Adrenal gland (tissue), 12 donors: ENCODE results near the gene PRICKLE1. TPM values are rescaled to one million over a fixed set of nuclear protein-coding genes. Genes with fewer than 3 reads are reported as not detected.

Source experiments
- DNase-seq, 7 donors: peaks; one replicate each; pipeline ENCODE4 v3.0.0-alpha.2; 2019 to 2020
- H3K27ac ChIP-seq, 5 donors: fragments of 200-600 bp; sonication (generic) in 4 of 5; 1 replicate in 3 of 5; 2 replicates in 2 of 5; pipeline versions ENCODE4 v1.5.1 to v1.8.0; 2016 to 2020; ENCODE audit warnings: mild to moderate bottlenecking in 1 of 5
- H3K27me3 ChIP-seq: fragments of 200-600 bp; 2 replicates; pipeline ENCODE4 v1.8.0; 2021
- H3K36me3 ChIP-seq, 2 donors: fragments of 200-600 bp; replicated peaks in 1 of 2; 1 replicate in 1 of 2; 2 replicates in 1 of 2; pipeline versions ENCODE4 v1.5.1 to v1.8.0; 2018 to 2022
- H3K4me1 ChIP-seq, 2 donors: fragments of 200-600 bp; replicated peaks in 1 of 2; 1 replicate in 1 of 2; 2 replicates in 1 of 2; pipeline versions ENCODE4 v1.5.1 to v1.8.0; 2018 to 2021
- H3K4me3 ChIP-seq, 4 donors: fragments of 200-600 bp; sonication (generic) in 3 of 4; one replicate each; pipeline ENCODE4 v1.5.1; 2016 to 2018
- H3K9me3 ChIP-seq, 3 donors: fragments of 200-600 bp; sonication (generic) in 1 of 3; replicated peaks in 1 of 3; 1 replicate in 2 of 3; 2 replicates in 1 of 3; pipeline versions ENCODE4 v1.5.1 to v1.8.0; 2016 to 2021
- POLR2A ChIP-seq, 2 donors: fragments of 450-650 bp; IDR thresholded peaks; one replicate each; pipeline ENCODE4 v1.6.1; 2017; ENCODE audit warnings: antibody characterized with exemption in 2 of 2, mild to moderate bottlenecking in 2 of 2, moderate library complexity in 1 of 2
- WGBS, 4 donors: extraction: QIAGEN DNeasy Blood & Tissue Kit in 2 of 4; methylation state at CpG; one replicate each; pipeline versions ENCODE4 v1.1.5 to v1.1.7; 2013 to 2017; 5-methylcytosine and 5-hydroxymethylcytosine counted together
- intact Hi-C, 2 donors: fragments of 100-400 bp; cut with DNase I; formaldehyde crosslinking; loops; one replicate each; pipeline versions ENCODE4 v1.14.1 to v1.15.0; 2022 to 2023
- polyA plus RNA-seq, 3 donors: library from polyadenylated mRNA; stranded (reverse); fragments of 200-250 nt in 2 of 3; fragments of 350-450 nt in 1 of 3; fragmentation: Illumina TruSeq in 1 of 3; extraction: RNeasy Lipid Tissue Mini Kit (QIAGEN cat#74804) in 1 of 3; gene quantifications; one replicate each; pipeline ENCODE4 v1.2.3, GENCODE V29; 2013 to 2014
- total RNA-seq, 9 donors: library from RNA; depleted of rRNA in 4 of 9; stranded (reverse); fragments of >200 nt in 4 of 9; fragments of 120-200 nt in 1 of 9; fragmentation: NEBNext Ultra II Directional in 1 of 9; extraction: Animal tissue kit (Norgen Biotek cat#: 25700) in 1 of 9; gene quantifications; one replicate each; pipeline versions ENCODE4 v1.1.0 to v1.2.4, GENCODE V29; 2013 to 2023
- TF ChIP-seq, protein P1 (sequence below), 6 experiments: fragments of 450-650 bp in 4 of 6; fragments of 200-600 bp in 2 of 6; sonication (generic) in 1 of 6; IDR thresholded peaks; 1 replicate in 5 of 6; 2 replicates in 1 of 6; pipeline versions ENCODE4 v1.5.1 to v1.8.0; 2016 to 2021; ENCODE audit warnings: antibody characterized with exemption in 6 of 6, mild to moderate bottlenecking in 2 of 6, moderate library complexity in 1 of 6
- donor health status: healthy with polysubstance abuse.
- donor health status: Bipolar disorder and iron deficiency.
- donor health status: DM: yes; HTN: yes; CAD: no.
- donor health status: DM: no; HTN: no; CAD: no.
- donor health status: DM: no; HTN: no; CAD: no.
- donor health status: DM: yes; HTN: yes; CAD: no.

PRICKLE1 gene
- total and polyA plus RNA-seq, 12 donors, result 1.0 to 13.2 (median 5.1) TPM

DNA sequence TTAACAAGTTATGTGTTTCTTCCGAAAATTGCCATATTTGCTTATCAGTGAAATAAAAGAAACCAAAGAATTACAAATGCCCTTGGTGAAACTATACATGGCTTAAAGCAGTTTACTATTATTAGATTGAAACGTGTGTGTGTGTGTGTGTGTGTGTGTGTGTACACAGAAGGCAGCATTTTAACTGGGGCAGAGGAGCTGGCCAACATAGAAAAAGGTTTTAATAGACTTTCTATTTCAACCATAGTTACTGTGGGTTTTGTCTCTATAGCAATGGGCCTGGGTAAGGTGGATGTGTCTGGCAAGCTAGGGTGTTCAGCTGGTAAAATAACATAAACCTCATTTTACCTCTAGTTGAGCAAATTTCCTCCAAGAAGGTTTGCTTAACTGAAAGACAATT is 6.5 kb downstream of the PRICKLE1 start:
- no peaks in the 10 kb centered on the region for H3K27me3 ChIP-seq
- intact Hi-C loops, result no loop called here

DNA sequence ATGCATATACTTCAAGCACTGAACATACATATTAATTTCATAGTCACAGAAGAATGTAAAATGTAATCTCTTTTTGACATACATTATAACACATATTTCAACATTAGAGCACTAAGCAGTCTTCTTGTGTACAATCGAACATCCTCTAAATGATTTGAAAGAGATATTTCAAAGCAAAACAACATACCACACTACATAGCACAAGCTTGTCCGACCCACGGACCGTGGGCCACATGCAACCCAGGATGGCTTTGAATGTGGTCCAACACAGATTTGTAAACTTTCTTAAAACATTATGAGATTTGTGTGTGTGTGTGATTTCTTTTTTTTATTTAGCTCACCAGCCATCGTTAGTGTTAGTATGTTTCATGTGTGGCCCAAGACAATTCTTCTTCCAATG is 7.0 kb downstream of the PRICKLE1 start:
- H3K27me3 ChIP-seq, result no peaks in the 10 kb centered on the region
- intact Hi-C loops, result no loop called here
- H3K36me3 ChIP-seq, result no peaks in the 10 kb centered on the region
- H3K9me3 ChIP-seq, result no peaks in the 10 kb centered on the region
- no peak overlapping the region for H3K4me3 ChIP-seq
- DNase-seq, result no peak
- H3K27ac ChIP-seq, result no peak overlapping the region
- TF ChIP-seq, protein P1, sequence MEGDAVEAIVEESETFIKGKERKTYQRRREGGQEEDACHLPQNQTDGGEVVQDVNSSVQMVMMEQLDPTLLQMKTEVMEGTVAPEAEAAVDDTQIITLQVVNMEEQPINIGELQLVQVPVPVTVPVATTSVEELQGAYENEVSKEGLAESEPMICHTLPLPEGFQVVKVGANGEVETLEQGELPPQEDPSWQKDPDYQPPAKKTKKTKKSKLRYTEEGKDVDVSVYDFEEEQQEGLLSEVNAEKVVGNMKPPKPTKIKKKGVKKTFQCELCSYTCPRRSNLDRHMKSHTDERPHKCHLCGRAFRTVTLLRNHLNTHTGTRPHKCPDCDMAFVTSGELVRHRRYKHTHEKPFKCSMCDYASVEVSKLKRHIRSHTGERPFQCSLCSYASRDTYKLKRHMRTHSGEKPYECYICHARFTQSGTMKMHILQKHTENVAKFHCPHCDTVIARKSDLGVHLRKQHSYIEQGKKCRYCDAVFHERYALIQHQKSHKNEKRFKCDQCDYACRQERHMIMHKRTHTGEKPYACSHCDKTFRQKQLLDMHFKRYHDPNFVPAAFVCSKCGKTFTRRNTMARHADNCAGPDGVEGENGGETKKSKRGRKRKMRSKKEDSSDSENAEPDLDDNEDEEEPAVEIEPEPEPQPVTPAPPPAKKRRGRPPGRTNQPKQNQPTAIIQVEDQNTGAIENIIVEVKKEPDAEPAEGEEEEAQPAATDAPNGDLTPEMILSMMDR (IDR thresholded peaks at IDR 0.05), result no peak
- TF ChIP-seq POLR2A (IDR thresholded peaks at IDR 0.05), result no peak
- 64 to 74% (median 69%) methylated on average over 5 of the region's 5 CpGs for WGBS, 4 donors
- no peaks in the 10 kb centered on the region for H3K4me1 ChIP-seq

More for the DNA sequence above, 6.5 kb downstream of the PRICKLE1 start:
- 40 to 70% (median 57%) methylated on average over 2 of the region's 2 CpGs for WGBS, 4 donors
- DNase-seq, result no peak
- TF ChIP-seq POLR2A (IDR thresholded peaks at IDR 0.05), result no peak
- TF ChIP-seq, protein P1 (IDR thresholded peaks at IDR 0.05), result no peak
- Histone ChIP-seq H3K4me1 (no peaks in the 10 kb centered on the region), H3K4me3 (no peak overlapping the region), H3K27ac (no peak overlapping the region), H3K36me3 (no peaks in the 10 kb centered on the region), H3K9me3 (no peaks in the 10 kb centered on the region)

DNA sequence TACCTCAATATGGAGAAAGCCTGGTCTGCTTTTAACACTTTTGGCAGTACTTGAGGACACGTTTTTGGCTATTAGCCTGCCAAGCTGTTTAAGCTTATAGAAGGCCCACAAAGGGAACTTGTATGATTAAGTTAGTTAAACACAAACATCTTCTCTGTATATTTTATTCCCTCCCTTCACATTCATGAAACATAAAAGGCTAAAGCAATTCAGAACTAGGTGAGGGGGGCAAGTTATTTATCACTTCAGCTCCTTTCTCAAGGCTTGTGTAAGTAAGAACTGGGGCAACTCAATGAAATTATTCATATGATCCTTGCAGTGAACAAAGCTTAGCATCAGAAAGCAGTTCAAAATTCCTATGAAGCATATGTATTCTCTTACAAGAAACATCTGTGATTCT is 7.5 kb downstream of the PRICKLE1 start:
- DNase-seq, result no peak
- intact Hi-C loops, result no loop called here
- no peaks in the 10 kb centered on the region for H3K27me3 ChIP-seq
- 34 to 41% (median 36%) methylated on average over 1 of the region's 1 CpG for WGBS, 4 donors
- no peak overlapping the region for H3K4me3 ChIP-seq
- TF ChIP-seq, protein P1 (IDR thresholded peaks at IDR 0.05), result no peak
- TF ChIP-seq POLR2A (IDR thresholded peaks at IDR 0.05), result no peak
- H3K4me1 ChIP-seq, result no peaks in the 10 kb centered on the region
- H3K27ac ChIP-seq, result no peak overlapping the region
- H3K9me3 ChIP-seq, result no peaks in the 10 kb centered on the region
- H3K36me3 ChIP-seq, result no peaks in the 10 kb centered on the region

DNA sequence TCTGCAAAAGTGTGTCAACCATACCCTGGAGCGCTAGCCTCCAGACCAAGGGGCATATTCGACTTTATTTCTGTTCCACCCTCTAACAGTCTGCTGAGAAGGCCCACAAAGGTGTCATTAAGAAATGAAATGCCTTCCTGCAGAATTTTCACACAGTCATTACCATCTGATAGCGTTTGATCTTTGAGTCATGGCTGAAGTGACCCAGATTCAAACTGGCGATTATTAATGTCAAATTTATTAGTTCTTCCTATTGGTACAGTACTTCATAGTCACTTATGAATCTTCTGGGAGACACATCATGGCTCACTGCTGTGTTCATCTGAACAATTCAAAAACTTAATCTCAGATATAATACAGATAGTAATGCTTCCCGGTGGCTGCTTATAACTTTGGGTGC is 13.2 kb downstream of the PRICKLE1 start:
- WGBS, 4 donors, result 45 to 58% (median 57%) methylated on average over 5 of the region's 5 CpGs
- TF ChIP-seq, protein P1 (IDR thresholded peaks at IDR 0.05), result no peak
- no peak for TF ChIP-seq POLR2A (IDR thresholded peaks at IDR 0.05)
- Histone ChIP-seq H3K27ac (no peak overlapping the region), H3K4me1 (no peaks in the 10 kb centered on the region), H3K27me3 (no peaks in the 10 kb centered on the region), H3K9me3 (no peaks in the 10 kb centered on the region), H3K36me3 (no peaks in the 10 kb centered on the region), H3K4me3 (no peak overlapping the region)
- intact Hi-C loops, result no loop called here
- no peak for DNase-seq
